Activated CD4-positive, alpha-beta T cell treated with anti-CD3 and anti-CD28 coated beads for 4 hours (primary cell): Measurements from ENCODE around the gene SGCD.

Experiments used
- DNase-seq, 2 donors: peaks; one replicate each; pipeline ENCODE4 v3.0.0-alpha.2; 2020

Gene SGCD

DNA sequence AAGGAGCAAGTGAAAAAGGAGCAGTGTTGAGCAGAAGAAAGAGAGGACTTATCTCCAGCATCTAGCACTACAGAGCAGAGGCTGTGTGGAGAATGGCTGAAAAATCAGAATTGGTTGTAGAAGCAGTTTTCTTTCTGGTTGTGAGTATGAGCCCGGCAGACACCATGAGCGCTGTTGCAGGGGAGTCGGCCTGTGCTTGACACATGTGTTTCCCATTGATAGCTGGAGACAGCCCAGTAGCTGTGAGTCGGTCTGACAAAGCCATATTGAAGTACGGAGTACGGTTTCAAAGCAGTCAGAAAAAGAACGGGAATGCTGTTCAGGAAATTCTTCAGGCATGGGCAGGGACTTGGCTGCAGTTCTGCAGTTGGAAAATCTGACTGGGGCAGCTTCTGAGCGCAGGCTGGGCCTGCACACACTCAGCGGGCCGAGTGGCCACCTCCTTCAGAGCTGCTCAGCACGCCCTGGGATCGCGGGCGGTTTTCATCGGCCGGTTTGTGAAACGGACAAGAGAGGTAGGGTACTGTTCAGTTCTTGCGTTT is at the start of gene SGCD:
TSS of gene SGCD (plus strand) at position 447 of the 542 bp plus-strand sequence.
- no peak for DNase-seq

DNA sequence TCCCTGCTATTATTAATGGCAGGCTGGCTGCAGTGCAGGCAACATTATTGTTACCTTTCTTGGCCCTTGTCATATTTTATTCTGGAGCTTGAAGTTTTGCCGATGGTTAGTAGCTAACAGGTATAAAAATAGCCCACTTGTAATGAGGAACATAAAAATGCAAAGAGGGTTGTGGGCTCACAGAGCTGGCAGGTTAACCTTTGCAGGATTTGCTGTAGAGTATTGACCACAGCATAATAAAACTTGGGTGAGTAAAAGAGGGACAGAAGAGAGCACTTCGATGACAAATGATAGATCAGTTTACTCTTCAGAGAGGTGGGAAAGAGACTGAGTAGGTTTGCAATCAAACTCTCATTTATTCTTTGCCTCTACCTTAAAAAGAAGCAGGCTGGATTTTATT is 49.7 kb upstream of the SGCD start:
- DNase-seq, result no peak

DNA sequence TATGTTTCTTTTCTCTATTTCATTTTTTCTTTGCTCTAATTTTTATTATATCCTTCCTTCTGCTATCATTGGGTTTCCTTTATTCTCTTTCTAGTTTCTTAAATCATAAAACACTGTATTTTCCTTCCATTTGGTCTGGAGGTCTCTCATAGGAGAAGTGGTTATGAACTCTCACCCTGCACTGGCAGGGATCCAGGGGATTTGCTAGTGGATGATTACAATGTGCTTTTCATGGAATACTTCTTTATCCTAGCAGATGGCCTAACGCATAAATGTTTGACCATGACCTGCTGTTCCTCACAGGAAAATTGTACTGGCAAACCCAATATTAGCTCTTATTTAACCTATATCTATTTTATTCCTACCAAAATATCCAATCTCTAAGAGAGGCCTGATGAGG is 31.5 kb upstream of the SGCD start:
- DNase-seq, result no peak

DNA sequence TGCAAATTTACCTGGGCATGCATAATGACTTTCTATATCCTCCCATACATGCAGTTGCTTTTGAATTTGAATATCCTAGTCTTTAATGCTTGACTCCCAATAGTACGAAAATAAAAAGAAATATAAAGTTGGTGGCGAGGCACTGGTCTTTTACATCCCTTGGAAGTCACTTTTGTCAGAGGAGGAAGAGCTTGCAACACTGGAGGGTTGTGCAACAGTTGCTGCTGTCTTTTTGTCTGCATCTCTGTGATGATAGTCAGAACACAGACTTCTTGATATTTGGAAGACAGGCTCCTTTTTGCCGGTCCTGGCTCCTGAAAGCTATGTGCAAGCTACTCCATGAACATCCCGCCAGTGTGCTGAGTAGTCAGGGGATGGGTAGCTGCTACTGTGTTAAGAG is 16.8 kb upstream of the SGCD start:
- DNase-seq, result no peak

DNA sequence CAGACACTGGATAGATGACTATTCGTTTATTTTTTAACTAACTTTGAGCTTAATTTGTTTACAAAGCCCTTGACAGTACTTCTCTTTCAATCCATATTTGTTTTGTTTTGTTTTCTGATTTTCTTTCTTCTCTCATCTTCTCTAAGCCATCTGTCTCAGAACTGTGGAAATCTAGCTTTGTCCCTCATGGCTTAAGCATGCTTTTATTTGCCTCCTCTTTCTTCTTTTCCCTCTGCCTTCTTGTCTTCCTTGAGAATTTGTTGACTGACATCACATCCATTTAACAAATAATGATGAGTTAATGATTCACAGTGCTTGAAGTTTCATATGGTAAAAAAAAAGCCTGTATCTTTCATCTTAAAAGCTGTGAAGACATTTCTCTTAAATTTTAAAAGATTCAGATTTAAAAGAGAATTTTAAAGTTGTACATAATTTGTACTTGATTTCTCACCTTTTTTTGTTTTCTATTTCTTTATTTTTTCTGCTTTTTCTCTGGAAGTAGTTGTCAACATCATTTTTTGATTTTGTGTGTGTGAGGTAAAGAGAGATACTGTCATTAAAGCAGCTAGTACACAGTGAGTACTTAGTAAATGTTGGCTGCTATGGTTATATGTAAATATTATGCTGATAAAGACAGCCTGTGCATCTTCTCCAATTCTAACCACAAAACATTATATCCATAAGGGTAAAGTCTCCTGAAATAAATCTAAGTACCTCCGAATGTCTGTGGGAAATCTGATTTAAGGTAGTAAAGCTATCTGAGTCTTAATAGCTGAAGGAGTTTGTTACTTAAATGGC is 13.9 kb upstream of the SGCD start:
- no peak for DNase-seq

DNA sequence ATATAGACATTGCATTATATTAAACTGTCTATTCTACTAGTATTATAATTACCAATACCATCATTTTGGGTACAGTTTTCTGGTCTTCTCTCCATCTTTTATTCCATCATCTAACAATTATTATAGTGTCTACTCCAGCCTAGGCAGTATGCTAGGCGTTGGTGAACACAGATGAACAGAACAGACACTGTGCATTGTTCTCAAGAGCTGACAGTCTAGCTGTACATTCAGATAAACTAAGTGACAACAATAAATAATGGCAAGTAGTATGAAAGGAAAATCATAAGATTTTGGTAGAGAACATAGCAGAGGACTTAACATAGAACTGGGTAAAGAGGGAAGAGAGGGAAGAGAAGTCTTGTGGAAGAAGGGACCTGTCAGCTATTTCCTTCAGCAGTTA is 12.5 kb upstream of the SGCD start:
- no peak for DNase-seq

DNA sequence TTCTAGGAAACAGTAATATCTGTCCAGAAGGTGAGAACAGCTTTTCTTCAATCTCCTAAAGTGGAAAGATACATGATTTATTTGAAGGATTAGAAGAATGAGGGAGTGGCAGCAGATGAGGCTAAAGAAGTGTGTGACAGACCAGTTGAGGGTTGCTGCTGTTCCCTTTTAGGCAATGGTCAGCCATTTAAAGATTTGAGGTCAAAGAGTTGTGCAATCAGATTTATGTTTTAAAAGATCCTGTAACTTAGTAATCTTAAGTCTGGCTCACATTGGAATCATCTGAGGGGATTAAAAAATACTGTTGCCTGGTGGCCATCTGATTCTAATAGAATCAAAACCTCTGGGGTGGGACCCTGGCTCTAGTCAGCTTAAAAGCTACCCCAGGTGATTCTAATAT is 4.3 kb upstream of the SGCD start:
- DNase-seq, result no peak

DNA sequence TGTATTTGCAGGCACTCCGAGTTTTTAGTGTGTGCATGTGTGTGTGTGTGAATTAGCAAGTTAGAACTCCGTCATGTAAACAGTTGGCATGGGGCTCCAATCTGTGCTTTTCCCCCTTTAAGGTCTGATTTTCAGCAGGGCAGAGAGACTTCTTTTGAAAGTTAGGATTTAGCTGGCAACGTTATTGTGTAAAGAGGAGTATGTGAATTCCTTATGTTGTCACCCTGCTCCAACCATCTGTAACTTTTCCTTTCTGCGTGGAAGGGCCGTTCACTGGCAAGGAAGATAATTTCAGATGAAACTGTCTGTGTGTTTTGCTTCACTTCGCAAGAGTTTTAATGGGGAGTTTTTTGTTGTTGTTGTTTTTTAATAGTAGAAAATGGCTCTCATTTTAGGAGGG is 332 bp downstream of the SGCD start:
- DNase-seq, result no peak

DNA sequence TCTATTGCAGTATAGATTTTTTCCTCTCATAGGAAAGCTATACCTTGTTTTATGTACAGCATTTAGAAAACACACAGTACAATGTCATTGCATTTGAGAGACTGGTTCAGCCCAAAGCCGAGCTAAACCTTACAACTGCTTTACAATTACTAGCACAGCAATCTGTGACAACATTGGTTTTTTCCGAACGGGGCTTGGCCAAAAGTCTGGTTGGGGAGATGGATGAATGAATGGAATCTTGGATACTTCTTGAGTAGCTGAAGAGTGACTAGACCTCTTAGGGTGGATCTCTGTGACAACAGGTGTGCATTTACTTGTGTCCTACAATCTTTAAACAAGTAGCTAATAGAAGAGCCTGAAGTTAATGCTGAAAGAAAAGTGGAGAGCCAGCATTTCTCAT is 1.2 kb downstream of the SGCD start:
- DNase-seq, result no peak

DNA sequence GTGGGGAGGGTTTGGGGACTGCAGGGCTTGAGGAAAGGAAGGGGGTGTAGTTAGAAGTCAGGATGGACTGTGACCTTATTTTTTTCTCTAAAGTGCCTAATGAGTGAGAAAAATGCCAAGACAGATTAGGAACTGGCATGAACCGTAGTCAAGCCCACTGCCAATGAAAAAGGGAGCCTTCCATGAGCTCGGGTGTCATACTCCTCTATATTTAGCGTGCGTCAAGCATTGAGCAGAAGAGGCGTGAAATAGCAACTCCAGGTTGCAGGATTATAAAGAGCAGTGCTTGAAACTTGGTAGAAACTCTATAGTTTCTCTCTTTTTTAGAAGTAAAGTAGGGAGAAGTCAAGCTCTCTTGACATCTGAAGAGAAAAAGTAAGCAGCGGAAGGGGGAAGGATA is 1.8 kb downstream of the SGCD start:
- DNase-seq, result no peak

DNA sequence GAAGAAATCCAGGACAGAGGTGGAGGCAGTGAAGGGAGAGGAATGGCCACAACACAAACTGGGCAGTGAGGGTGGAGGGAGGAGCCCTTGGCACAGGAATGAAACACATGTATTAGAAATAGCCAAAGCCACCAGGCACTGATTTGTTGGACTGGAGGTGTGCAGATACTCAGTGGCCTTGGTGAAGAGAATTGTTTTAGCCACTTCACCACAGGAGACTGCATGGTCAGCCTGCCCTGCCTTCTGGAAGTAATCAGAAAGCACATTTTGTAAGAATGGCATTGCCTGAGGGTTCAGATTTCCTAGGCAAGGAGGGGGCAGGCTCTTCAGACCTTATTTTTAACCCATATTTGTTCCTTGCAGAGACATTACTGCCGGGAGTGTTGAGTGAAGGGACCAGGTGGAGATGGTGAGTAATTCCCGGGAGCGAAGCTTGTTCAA is 2.2 kb downstream of the SGCD start:
- no peak for DNase-seq

DNA sequence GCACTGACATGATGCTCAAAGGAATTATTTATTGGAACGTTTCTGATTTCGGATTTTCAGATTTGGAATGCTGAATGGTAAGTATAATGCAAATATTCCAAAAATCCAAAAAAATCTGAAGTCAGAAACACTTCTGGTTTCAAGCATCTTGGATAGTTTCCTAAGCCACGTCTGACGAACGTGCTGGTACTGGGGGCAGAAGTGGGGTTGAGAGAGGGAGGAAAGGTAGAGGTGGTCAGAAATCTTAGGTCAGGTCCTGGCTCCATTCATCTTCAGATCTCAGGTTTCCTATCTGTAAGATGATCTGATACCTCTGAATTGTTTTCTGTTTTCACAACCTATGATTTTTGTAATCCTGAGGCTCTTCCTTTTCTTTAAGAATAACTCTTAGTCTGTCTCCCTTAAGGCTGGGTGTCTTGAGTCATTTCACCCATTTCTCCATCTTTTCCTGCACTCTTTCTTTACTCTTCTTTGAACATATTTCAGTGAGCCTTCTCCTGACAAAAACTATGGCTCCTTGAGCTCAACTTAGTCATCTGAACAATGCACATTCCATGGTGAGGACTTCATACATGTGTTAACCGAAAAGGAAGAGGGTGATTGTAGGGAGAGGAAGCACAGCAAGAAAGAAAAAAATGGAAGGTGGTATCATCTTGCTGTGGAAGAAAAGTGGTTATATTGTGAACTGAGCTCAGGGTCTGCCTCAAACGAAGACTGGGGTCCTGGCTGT is 3.3 kb downstream of the SGCD start:
- no peak for DNase-seq

DNA sequence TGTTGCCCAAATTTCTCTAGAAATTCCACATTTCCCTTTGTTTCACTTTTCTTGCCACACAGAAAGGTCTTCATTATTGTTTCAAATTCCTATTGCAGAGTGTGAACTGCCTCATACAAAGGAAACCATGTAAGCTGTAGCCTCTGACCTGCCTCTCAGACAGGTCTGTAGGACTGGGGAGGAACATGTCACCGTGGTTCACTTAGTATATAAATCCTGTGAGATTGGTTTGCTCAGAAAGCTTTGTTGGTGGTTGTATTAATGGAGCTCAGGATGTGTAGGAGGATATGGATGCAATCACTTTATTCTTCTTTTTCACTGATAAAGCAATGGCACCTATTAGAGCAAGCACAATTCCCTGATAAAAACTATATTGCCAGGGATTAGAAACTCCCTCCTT is 4.2 kb downstream of the SGCD start:
- no peak for DNase-seq

DNA sequence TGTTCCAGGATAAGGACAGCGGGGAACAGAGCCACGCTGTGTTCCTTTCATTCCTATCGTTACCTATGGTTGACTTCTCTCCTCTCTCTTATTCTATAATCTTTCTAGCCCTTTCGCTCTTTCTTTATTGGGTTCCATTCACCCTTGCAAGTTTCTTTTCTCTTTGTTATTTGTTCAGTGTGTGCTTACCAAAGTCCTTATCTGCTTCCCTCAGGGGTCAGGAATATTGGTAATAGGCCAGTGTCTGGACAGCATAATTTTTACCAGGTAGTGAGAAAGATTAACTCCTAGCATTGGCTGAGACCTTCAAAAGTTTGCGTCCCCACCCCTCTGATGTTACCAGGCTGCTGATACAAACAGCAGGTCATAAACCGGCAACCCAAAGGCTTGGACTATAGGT is 4.9 kb downstream of the SGCD start:
- DNase-seq, result no peak

DNA sequence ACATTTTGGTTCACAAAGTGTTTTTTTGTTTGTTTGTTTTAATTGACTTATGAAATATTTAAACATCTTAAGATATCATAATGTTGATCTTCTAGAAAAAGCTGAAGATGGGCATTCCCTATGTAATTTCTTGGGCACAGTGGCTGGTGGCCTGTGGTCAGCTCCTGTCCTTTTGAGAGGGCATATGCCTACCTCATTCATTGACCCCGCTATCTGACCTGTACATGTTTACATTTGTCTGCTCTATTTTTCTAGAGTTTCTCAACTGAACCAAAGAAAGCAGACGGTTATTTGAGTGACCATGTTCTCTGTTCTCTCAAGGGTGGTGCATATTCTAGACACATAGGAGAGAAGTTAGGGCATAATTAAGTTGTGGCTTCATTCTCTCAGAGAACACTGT is 5.3 kb downstream of the SGCD start:
- DNase-seq, result no peak

DNA sequence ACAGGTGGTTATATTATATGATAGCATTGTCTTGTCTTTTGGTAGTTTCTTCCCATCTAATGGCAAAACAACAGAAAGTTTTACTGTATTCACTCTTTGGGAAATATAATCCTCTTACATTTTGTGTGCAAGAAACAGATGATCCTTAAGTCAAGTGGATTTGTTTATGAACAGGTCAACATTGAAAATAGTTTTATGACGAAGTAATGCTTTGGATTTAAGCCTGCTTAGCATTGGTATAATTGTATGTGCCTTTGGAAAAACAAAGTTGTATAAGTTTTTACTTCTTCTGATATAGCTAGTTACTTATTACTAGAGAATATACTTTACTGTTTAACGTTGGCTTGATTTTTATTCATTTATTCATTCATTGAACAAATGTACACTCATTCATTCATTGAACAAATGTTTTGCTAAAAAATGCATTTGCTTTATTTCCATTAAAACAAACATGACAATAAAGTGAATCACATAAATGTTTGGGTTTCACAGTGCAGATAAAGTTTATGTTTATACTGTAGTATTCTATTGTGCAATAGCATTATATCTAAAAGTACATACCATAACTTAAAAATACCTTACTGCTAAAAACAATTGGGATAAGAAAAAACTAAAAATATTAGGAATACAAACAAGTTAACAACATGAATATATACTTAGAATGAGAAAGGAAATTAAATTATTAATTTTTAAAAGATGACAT is 12.3 kb downstream of the SGCD start:
- no peak for DNase-seq

DNA sequence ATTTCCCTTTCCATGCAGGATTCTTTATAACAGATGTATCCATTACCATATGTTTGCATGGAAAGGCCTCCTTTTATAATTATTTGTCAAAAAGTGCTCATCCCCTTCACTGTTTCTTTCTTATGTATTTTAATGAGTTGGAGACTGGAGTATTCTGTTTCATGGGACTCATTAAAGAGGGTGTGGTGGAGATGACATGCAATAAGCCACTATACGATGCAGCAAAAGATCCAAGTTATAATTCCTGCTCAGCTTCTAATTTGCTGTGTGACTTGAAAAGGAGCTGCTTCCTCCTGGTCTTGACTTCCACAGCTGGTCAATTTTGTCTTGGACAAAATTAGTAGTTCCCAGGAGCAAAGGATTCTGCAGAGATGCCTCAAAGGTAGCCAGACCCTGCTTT is 13.9 kb downstream of the SGCD start:
- DNase-seq, result no peak

DNA sequence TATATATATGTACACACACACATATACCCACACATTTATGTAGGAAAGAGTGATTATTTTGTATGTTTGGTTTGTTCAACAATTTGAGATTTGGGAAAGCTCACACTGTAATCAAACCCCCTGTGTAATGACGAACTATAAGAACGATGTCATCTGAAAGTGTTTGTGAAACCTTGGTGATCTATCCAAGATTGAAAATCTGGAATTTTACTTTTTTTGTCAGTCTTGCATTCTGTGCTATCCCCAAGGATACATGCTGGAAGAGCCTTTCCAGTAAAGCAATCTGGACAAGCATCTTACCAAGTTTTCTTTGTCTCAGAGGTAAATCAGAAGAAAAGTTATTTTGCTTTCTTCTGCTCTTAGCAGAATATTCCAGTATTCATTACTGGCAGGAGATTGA is 23.3 kb downstream of the SGCD start:
- DNase-seq, result no peak

DNA sequence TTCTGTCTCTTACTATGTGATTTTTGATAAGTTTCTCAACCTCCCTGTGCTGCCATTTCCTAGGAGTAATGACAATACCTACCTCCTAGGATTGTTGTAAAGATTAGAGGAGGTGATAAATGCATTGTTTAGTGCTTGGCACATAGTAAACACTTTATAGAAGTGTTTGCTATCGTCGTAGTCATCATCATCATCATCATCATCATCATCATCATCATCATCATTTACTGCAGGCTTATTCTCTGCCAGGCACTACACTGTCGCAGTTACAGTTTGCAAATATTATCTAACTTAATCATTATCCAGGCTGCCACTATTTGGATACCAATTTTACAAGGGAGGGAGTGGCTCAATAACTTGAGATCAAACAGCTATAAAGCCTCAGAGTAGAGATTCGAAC is 24.5 kb downstream of the SGCD start:
- DNase-seq, result no peak

DNA sequence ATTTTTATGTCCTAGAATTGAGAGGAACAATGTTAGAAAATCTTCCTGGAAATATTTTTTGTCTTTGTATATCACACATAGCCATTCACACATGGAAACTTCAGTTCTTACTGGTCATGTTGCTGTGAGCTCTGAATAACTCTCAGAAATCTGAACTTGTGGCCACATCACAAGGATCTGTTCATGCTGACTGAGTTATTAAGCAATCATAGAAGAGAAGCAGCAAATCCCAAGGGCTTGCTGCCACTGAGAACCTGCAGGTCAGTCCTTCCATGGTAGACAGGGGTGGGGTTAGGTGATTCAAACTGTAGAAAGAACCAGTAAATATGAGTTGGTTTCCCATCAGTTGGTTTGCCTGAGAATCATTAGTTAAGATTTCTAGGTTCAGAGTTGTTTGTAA is 27.6 kb downstream of the SGCD start:
- no peak for DNase-seq

DNA sequence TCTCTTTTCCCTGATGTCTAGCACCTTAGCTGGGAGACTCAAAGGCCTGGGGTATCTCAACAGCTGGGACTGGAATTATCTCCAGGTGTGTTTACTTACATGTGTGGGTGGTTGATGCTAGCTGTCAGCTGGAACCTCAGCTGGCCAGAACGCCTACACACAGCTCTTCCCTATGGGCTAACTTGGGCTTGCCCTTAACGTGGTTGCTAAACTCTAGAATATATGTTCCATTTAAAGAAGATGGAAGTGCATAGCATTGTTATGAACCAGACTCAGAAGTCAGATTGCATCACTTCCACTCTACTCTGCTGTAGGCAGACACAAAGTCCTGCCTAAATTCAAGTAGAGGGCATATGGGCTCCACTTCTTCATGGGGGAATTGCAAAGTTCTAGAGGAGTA is 29.3 kb downstream of the SGCD start:
- no peak for DNase-seq

DNA sequence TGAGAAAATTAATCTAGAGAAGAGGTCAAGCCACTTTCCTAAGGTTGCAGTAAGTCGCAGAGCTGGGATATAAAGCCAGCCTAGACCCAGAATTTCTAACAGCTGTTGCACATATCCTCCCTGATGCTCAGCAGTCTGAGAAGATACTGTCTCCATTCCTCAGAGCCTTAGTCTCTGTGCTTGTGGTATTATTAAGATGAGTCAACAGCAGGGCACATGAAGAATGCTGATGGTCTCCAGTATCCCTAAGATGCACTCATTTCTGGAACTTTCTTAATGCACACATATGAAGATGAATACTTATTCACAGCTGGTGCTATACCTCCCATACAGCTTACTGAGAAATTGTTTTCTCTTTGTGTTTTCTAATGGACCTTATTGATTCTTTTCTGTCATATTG is 32.5 kb downstream of the SGCD start:
- DNase-seq, result no peak

DNA sequence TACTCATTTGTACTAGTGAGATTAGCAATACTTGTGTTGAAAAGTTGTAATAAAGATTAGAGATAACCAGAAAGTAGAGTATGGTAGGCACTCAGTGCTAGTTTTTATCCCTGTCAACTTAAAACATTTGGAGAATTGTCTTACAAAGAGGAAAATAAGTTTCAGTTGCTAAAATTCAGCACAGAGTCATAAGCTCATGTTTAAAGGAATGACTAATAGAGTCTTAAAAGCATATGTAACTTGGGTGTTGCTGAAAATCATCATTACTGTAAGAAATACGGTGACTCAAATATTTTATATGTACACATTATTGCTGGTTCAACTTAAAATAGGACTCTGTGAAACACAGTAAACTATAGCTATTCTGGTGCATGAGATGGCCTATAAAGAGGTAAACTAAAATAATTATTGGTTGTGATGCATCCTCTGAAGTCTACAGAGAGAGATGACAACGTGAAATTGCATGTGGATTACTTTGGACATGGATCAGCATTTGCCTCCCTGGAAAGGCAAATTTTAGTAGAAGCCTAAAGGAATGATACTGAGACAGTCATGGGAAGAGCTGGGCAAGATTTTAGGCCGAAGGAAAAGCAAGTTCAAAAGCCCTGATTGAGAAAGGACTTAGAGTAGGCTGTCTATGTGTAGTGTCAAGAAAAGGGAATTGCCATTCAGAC is 34.6 kb downstream of the SGCD start:
- no peak for DNase-seq
